Activated CD4-positive, alpha-beta T cell treated with anti-CD3 and anti-CD28 coated beads for 48 hours (primary cell): ENCODE results near the gene ADCYAP1R1.
A peak's percentile ranks its signal among the peaks of the same experiment; 100 is the strongest.

Experiments
- DNase-seq: peaks from one replicate; pipeline ENCODE4 v3.0.0-alpha.2; 2020

ADCYAP1R1 gene

DNA sequence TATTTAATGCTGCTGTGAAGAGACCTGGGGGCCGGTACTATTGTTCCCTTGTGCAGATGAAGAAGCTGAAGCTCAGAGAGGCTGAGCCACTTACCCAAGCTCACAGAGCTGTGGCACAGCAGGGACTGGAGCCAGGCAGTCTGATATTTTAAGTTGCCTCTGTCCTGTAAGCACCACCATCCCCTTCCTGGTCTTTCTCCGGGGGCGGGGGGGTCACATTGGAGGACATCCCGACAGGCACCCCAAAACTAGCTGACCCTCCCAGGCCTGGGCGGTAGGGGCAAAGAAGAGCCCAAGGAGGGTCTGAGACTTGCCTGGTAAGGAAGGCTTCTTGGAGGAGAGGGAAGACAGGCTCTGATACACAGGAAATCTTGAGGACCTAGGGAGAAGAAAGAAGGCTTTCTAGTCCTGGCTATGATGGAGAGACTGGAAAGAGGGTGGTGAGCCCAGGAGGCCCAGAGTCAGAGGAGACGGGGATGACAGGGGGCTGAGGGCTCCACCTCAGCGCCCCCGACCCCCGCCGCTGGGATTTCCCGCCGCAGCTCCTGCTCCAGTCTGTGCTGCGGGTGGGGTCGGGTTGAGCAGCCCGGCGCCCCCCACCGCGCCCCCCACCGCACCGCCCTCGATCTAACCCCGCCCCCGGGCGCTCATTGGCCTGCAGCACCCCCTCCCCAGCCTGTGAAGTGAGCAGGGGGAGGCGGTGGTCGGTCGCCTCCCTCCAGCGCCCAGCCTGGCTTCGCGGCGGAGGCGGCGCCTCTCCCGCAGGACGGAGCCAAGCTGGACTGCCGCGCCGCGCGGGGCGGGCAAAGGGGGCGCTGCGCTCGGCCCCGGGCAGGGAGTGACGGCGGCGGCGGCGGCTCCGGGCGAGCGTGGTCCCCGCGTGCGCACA is at the start of gene ADCYAP1R1:
Gene ADCYAP1R1 (plus strand): TSS at position 711 of the 889 bp plus-strand sequence. CDS start 10,957 bp downstream, outside the sequence.
- DNase-seq = no peak

GRCh38 chr7:31003097-31003496 is 49.0 kb upstream of the ADCYAP1R1 start:
- DNase-seq = no peak

DNA sequence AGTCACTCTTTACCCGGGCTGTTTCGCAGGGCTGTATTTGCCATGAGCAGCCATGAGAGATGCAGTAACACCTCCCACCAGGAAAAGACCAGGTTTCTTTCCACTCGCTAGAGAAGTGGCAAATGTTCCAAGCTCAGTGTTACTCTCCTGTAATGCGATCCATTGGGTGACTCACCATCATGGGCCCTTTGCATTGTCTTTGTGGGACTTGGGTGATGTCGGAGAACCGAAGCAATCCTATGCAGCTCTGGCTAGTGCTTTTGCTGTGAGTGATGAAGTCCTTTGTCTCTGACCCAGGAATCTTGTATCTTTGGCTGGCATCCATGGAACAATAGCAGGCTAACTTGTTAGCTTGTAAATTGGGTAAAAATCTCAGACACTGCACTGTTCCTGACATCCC is 48.4 kb upstream of the ADCYAP1R1 start:
- no peak for DNase-seq

GRCh38 chr7:31004393-31004792 is 47.7 kb upstream of the ADCYAP1R1 start:
- DNase-seq = no peak

DNA sequence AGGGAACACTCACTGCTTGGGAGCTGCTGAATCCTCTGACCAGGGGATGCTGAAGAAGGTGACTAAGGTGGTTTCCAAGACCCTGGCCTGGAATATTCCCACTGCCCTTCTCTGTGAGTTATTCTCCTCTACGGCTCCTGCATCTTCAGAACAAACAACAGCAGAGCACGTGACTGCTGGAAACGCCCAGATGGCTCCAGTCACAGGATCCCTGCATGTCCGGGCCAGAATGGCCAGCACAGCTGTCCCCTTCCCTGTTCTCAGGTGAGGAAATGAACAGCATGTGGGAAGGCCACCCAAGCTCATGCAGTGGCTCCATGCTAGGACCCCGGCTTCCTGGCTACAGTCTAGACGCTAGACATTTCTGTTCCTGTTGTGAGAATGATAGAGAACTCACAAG is 45.3 kb upstream of the ADCYAP1R1 start:
- no peak for DNase-seq

- DNase-seq = no peak
These were observed 44.5 kb upstream of the ADCYAP1R1 start for GRCh38 chr7:31007634-31008033.

GRCh38 chr7:31014826-31015225 is 37.3 kb upstream of the ADCYAP1R1 start:
- DNase-seq = no peak

GRCh38 chr7:31017032-31017675 is 35.0 kb upstream of the ADCYAP1R1 start:
- DNase-seq = no peak

- DNase-seq = no peak
These were observed 34.4 kb upstream of the ADCYAP1R1 start for GRCh38 chr7:31017721-31018120.

DNA sequence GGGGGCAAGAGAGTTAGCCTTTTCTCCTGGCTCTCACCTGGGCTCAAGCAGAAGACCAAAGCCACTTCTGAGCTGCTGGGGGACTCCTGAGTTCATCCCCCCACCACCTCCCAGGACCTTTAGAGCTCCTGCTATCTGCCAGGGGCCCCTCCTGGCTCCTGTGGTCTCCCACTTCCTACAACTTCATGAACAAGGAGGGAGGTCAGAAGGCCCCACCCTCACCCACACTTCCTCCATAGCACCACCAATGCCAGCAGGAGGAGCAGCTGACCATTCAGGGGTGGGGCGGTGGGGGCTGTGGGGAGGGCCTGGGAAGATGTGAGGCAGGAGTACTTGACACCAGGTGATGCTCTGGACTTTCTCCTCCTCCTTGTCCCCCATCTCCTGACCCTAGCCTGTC is 32.6 kb upstream of the ADCYAP1R1 start:
- no peak for DNase-seq

- no peak for DNase-seq
These were observed 31.9 kb upstream of the ADCYAP1R1 start for GRCh38 chr7:31020161-31020560.

DNA sequence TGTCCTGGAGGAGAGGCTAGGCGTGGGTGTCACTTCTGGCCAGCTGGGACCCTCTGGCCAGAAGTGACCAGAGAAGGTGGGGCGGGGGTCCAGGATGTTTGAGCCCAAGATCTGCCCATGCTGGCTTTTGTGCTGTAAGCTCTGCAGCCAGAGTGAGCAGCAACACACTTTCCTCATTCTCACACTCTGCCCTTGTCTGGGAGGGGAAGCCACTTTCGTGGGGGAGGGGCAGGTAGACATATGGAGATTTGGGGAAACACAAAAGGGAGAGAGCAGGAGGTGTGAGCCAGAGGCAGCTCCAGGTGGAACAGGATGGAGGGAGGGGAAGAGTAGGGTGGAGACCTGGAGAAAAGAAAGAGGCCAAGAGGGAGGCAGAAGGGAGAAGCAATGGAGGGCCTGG is 31.5 kb upstream of the ADCYAP1R1 start:
- DNase-seq = no peak

- DNase-seq = no peak
These were observed 30.0 kb upstream of the ADCYAP1R1 start for GRCh38 chr7:31022117-31022516.

- DNase-seq = no peak
These were observed 29.4 kb upstream of the ADCYAP1R1 start for GRCh38 chr7:31022726-31023125.

DNA sequence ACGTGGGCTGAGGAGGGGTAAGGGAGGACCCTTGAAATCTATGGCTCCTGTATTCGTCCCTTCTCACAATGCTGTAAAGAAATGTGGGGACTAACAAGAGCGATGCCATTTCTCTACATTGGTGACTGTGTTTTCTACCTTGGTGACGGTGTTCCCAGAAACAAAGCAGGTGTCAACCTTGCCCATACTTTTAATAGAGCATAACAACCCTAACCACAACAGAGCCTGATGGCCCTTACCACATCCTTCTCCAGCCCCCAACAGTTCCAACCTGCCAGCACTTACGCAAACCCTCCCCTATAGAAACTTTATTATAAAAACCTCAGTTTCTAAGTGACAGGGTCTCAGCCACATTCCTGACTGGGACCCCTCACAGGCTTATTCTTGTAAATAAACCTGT is 28.2 kb upstream of the ADCYAP1R1 start:
- peak; percentile 9 for DNase-seq

DNA sequence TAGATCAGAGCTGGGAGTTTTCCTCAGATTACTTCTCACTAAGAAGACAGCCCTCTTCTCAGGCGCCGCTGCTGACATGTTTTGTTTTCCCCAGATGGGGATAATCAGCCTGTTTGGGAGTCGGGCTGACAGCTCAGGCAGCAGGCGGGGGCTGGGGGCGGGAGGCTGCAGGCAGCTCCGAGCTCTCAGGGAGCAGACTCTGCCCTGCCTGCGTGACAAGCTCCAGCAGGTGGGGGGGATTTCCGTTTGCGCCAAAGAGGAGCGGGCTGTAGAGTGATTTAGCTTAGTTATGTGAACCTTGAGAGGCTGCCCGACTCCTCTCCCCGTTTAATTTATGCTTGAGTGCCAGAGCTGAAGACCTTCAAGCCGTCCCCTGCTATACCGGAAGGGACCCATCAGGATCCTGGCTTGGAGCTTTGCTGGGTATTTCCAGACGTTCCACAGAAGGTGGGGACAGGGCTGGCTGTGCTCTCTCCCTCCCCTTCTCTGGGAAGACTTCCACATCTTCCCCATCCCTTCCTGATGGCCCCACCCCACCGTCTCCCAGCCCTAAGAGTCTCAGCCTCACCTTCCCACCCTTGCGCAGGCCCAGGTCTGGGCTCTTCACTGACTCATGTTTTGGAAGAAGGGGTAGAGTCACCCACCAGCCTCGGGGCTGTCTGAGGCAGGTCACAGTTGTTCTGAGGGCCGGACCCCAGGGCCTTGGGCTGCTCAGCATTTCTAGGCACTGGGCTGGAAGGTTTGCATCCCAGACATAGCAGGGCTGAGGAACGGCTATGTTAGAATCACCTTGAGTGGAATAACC is 24.7 kb upstream of the ADCYAP1R1 start:
- DNase-seq = peak; percentile 6

- no peak for DNase-seq
These were observed 24.1 kb upstream of the ADCYAP1R1 start for GRCh38 chr7:31028006-31028405.

DNA sequence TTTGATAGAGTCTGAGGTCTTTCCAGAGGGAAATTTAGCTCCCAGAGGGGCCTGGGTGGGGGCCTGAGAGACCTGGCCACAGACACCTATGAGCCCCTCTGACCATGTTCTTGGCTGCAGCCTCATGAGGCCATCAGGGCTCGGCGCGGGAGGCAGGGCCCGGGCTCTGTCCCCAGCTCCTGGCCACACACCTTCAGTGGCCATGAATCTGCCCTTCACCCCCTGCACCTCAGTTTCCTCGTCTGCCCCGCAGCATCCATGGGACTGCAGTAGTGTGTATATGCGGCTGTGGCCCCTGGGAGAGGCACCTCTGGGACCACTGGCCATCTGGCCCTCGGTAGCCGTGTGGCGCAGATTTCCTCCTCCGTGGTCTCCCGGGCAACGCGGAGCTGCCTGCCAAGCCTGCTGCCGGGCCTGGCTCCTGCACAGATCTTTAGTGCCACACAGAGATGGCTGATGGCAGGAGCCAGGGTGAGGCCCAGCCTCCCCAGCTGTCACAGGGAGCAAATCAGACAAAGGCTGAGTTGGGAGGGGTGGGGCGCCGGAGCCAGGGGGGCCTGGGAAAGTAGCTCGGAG is 23.6 kb upstream of the ADCYAP1R1 start:
- no peak for DNase-seq

- no peak for DNase-seq
These were observed 22.7 kb upstream of the ADCYAP1R1 start for GRCh38 chr7:31029251-31030042.

DNA sequence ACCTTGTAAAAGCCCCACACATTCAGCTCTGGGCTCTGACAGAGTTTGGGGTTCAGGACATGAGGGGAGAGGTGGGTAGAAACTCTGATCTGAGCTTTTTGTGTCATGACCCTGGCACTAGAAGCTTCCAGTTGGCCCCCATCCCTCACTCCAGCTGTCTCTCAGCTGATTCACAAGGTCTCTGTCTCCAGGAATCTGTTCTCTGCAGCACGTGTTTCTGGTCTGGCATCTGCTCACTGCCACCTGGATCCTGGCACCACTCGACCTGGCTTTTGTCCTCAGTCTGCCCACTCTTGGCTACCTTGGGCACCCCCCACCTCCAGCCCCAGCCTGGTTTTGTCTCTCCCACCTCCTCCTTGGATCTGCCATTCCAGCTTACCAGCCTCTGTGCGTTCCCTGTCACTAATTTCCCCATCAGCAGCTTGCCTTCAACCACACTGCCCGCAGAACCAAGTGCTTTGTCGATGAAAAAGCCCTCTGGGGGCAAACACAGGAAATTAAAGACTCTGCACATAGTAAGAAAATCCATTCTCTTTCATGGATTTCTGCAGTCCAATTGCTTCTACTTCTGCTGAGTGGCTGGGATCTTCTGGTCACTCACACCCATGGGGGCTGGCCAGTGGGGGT is 18.3 kb upstream of the ADCYAP1R1 start:
- DNase-seq = no peak

GRCh38 chr7:31036924-31037323 is 15.2 kb upstream of the ADCYAP1R1 start:
- no peak for DNase-seq

DNA sequence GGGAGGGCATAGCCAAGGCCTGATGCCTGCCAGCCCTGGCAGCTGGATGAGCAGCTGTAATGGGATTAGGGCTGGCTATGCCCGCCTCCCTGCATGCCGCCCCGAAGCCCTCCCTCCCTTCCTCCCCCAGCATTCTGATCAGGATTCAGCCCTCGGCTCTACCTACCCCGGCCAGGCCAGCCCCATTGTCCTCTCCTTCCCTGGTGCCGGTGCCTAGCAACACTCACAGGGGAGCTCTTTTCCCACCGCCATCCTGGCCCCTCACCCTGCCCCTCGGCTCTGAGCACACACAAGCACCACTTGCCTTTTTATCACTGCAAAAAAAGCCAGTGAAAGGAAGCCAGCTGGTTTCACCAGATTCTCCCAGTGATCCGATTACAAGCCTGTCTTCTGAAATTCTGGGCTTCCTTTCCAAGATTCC is 9.0 kb upstream of the ADCYAP1R1 start:
- no peak for DNase-seq
